Ovary (tissue), 3 donors: Measurements from ENCODE around the gene MYADML2.

Experiments used
- CTCF ChIP-seq, 3 donors: fragments of 450-650 bp in 2 of 3; fragments of 200-600 bp in 1 of 3; IDR thresholded peaks; one replicate each; pipeline versions ENCODE4 v1.5.1 to v1.8.0; 2016 to 2022; ENCODE audit warnings: antibody characterized with exemption in 3 of 3, mild to moderate bottlenecking in 1 of 3
- POLR2A ChIP-seq: fragments of 450-650 bp; IDR thresholded peaks from one replicate; pipeline ENCODE4 v1.6.1; 2017; ENCODE audit warnings: antibody characterized with exemption, mild to moderate bottlenecking, moderate library complexity
- donor health status: DM: no; HTN: no; CAD: no.

- TF ChIP-seq POLR2A (no peak), CTCF (IDR thresholded peaks at IDR 0.05) (no peak)
Measured at GRCh38 chr17:81909966-81910839, 36.8 kb downstream of the MYADML2 start.
